GM12872 (cell line): ENCODE results near the gene NKX6-1.

Experiments
- TF ChIP-seq, protein P1 (sequence below): IDR thresholded peaks from 3 replicates; pipeline ENCODE4 v1.5.1; 2011; ENCODE audit warnings: low read depth, mild to moderate bottlenecking, low read length, moderate library complexity; ENCODE audit not compliant: insufficient read depth

The NKX6-1 gene

DNA sequence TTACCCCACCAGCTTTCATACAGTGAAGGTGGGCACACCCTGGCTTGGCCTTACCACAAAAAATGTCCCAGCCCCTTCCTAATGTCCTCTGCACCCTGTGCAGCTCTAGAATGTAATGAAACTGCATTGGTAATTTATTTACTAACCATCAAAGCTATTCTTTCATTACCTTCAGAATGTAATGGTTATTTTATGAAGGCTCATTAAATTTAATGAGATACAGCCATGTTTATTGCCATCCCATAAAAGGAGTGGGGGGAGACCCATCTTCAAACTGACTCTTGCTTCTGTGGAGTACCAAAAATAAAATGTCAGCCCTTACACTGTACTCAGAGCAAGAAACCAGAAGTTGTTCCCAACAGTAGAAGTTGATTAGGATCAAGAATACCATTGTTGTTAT is 25.0 kb downstream of the NKX6-1 start:
- TF ChIP-seq, protein P1, sequence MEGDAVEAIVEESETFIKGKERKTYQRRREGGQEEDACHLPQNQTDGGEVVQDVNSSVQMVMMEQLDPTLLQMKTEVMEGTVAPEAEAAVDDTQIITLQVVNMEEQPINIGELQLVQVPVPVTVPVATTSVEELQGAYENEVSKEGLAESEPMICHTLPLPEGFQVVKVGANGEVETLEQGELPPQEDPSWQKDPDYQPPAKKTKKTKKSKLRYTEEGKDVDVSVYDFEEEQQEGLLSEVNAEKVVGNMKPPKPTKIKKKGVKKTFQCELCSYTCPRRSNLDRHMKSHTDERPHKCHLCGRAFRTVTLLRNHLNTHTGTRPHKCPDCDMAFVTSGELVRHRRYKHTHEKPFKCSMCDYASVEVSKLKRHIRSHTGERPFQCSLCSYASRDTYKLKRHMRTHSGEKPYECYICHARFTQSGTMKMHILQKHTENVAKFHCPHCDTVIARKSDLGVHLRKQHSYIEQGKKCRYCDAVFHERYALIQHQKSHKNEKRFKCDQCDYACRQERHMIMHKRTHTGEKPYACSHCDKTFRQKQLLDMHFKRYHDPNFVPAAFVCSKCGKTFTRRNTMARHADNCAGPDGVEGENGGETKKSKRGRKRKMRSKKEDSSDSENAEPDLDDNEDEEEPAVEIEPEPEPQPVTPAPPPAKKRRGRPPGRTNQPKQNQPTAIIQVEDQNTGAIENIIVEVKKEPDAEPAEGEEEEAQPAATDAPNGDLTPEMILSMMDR, result no peak

DNA sequence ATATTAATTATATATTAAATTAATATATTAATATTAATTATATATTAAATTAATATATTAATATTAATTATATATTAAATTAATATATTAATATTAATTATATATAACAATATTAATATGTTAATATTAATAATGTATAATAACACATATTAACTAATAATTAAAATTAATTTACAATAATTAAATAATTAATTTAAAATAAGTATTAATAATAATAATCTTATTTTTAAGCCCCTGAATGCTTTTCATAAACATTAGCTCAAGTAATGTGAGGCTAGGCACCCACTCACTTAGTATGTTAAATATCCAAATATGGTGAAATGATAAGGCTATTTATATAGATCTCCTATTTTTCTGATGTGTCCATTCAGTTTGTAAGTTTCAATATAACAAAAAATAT is 26.9 kb downstream of the NKX6-1 start:
- TF ChIP-seq, protein P1, result no peak

DNA sequence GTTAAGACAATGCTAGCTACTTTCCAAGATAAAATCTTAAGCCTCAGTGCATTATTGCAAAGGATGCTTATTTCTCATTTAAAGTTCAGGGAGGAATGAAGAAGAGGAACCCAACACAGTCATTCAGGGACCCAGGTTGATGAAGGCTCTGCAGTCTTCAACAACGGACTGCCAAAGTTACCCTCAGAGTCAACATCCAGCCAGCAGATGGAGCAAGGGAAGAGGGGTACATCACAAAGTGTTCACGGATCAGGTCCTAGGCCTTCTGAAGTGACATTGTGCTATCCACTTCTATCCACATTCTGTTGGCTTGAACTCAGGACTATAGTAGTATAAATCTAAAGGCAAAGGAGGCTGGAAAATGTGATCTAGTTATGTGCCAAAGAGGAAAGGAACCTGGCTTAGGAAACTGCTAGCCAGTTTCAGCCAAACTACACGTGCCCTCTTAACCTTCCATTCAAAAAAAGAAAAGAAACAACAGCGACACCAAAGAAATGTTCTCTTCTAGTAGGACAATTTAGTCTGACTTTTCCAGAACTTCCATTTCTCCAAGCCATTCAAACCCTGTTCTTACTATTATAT is 28.8 kb downstream of the NKX6-1 start:
- TF ChIP-seq, protein P1, result no peak

DNA sequence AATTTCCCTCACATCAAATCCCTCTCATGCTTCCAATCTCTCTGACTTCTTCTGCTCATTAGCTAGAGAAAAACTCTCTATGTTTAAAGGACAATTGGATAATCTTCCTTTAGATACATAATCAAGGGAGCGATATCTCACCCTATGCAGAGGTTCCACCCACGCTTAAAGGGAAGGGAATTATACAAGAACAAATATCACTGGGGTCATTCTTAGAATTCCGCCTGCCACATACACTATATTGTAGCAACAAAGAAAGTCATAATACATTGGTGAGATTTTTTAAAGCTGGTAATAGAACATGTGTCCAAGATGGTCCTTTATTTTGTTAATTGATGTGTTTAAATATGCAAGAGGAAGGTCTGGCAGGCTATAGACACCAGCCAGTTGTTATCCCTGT is 31.5 kb downstream of the NKX6-1 start:
- TF ChIP-seq, protein P1, result no peak

DNA sequence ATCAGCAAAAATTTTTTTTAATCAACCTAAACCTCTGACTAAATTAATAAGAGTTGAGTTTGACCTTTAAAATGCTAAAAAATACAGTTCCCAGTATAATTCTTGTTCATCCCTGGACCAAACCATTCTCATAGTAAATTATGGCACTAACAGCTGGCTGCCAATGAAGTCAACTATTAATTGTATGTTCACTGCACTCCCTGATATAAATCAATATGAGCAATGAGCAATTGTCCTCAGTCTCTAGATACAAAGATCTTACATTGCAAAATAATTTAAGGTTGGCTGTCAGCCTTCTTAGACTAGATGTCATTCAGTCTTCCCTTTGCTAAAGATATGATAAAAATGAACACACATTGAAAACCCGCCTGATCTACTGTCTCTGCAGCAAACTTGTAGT is 39.3 kb downstream of the NKX6-1 start:
- TF ChIP-seq, protein P1, result no peak

DNA sequence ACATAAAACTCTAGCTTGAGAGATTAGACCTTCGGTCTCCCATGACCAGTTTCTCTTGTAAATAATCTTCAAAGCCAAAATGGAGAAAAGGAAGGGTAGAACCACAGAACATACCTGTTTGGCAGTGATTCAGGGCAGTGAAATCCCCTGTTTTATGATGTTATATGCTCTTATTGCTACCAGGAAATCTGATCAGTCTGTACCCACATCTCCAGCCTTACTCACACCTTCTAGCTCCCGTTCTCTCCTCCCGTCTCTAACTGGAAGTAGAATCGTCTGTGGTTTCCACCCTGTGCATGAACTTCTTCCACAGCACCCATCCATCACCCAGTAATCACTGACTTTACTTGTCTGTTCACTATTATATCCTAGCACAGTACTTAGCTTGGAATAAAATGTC is 42.9 kb downstream of the NKX6-1 start:
- TF ChIP-seq, protein P1, result no peak

DNA sequence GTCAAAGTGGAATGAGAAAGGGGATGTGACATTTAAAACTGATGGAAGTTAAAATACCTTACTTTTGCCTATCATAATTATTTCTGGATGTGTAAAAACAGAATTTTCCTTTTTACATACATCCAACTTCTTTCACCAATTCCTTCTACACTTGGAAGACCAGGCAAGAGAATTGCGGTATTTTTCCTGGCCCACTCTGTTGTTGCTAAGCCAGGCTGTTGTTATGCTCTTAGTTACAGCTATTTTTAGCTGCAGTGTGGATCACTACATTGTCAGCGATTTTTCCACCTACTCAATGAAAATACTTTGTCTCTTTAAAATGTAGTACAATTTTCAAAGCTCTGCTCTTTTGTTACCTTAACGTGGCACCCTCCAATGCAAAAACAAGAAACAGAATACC is 43.4 kb downstream of the NKX6-1 start:
- TF ChIP-seq, protein P1, result no peak

DNA sequence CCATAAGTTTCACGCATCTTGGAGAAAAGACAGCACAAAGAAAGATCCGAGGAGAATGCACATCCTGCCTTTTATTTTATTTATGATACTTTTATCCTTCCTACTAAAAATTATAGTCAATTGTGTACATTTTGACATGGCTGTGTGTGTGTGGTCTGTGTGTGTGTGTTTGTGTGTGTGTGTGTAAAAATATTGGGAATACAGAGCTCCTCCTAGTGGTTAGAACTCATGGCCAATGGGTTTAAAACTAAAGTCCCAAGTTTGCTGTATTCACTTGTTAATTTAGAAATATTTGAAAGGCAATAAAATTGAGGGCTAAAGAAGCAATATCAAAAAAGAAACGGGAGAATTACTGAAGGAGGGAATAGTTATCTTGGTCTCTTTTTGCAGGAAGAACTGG is 47.5 kb downstream of the NKX6-1 start:
- TF ChIP-seq, protein P1, result peak; percentile 43; the same call in 2 of the 3 replicates
